Heart right ventricle (tissue), 16 donors: ENCODE data around the gene TESMIN. TPM values are rescaled to one million over a fixed set of nuclear protein-coding genes. Genes with fewer than 3 reads are reported as not detected.

ENCODE experiments used
- ATAC-seq, 8 donors: fragments of 200-7000 bp; cut with Tn5 transposase; one replicate each; pipeline ENCODE4 v1.9.1; 2020; ENCODE audit warnings: mild to moderate bottlenecking in 8 of 8, moderate library complexity in 8 of 8, moderate number of reproducible peaks in 1 of 8
- DNase-seq, 2 donors: peaks; one replicate each; pipeline ENCODE4 v3.0.0-alpha.2; 2020
- H3K27ac ChIP-seq, 10 donors: fragments of 200-600 bp; sonication (generic) in 2 of 10; one replicate each; pipeline versions ENCODE4 v1.5.0 to v1.8.0; 2020 to 2022; ENCODE audit warnings: mild to moderate bottlenecking in 3 of 10
- H3K27me3 ChIP-seq, 7 donors: fragments of 200-600 bp; one replicate each; pipeline ENCODE4 v1.8.0; 2021 to 2022; ENCODE audit warnings: mild to moderate bottlenecking in 2 of 7
- H3K36me3 ChIP-seq, 9 donors: fragments of 200-600 bp; sonication (generic) in 1 of 9; one replicate each; pipeline versions ENCODE4 v1.5.0 to v1.8.0; 2020 to 2022; ENCODE audit warnings: mild to moderate bottlenecking in 2 of 9
- H3K4me1 ChIP-seq, 9 donors: fragments of 200-600 bp; sonication (generic) in 1 of 9; one replicate each; pipeline versions ENCODE4 v1.5.0 to v1.8.0; 2020 to 2022; ENCODE audit warnings: mild to moderate bottlenecking in 4 of 9
- H3K4me3 ChIP-seq, 10 donors: fragments of 200-600 bp; sonication (generic) in 2 of 10; one replicate each; pipeline versions ENCODE4 v1.5.0 to v1.8.0; 2020 to 2022; ENCODE audit warnings: mild to moderate bottlenecking in 7 of 10, moderate library complexity in 2 of 10
- H3K9me3 ChIP-seq, 11 donors: fragments of 200-600 bp in 10 of 11; sonication (generic) in 2 of 11; one replicate each; pipeline versions ENCODE4 v1.5.0 to v1.8.0; 2013 to 2022; ENCODE audit warnings: mild to moderate bottlenecking in 2 of 11, control low read depth in 1 of 11, moderate library complexity in 1 of 11
- CTCF ChIP-seq, 9 donors: fragments of 200-600 bp; sonication (generic) in 2 of 9; IDR thresholded peaks; one replicate each; pipeline versions ENCODE4 v1.5.0 to v1.8.0; 2021 to 2022; ENCODE audit warnings: antibody characterized with exemption in 9 of 9, mild to moderate bottlenecking in 5 of 9, moderate library complexity in 1 of 9
- WGBS, 2 donors: extraction: QIAGEN DNeasy Blood & Tissue Kit; methylation state at CpG; one replicate each; pipeline ENCODE4 v1.1.7; 2013; ENCODE audit warnings: inconsistent platforms in 1 of 2; 5-methylcytosine and 5-hydroxymethylcytosine counted together
- intact Hi-C, 10 donors: fragments of 100-400 bp; cut with DNase I; formaldehyde crosslinking; loops; one replicate each; pipeline versions ENCODE4 v1.11.1 to v1.14.2; 2022
- polyA plus RNA-seq, 2 donors: library from polyadenylated mRNA; stranded (reverse); fragments of 200-250 nt; gene quantifications; one replicate each; pipeline ENCODE4 v1.2.3, GENCODE V29; 2013
- total RNA-seq, 10 donors: library from RNA; stranded (reverse); fragmentation: NEBNext Ultra II Directional in 3 of 10; extraction: Animal tissue kit (Norgen Biotek cat#: 25700) in 3 of 10; gene quantifications; one replicate each; pipeline versions ENCODE4 v1.2.1 to v1.2.4, GENCODE V29; 2021 to 2023
- donor health status: Arrhythmogenic right ventricular cardiomyopathy.
- donor health status: ischemic (EF 13 %, LVEDD 7.1; RV severe dilation, severe dysfunction).
- donor health status: healthy with polysubstance abuse.
- donor health status: DM: no; HTN: yes; CAD: no.
- donor health status: DM: no; HTN: no; CAD: no.
- donor health status: ischemic (EF 25% LVEDD 6.9; RV normal size, moderate dysfunction).
- donor health status: ischemic (EF 25% LVEDD 5.7; RV mildly dilated, moderate dysfunction).
- donor health status: healthy.
- donor health status: DM: yes; HTN: yes; CAD: no.
- donor health status: Ischemic cardiomyopathy.
- donor health status: ischemic (EF 35%, LVEDD 5.7; RV mildly dilated, moderate dysfunction).
- donor health status: nonischemic (EF 11% LVEDD 7.7; RV severe dilation, severe dysfunction).
- donor health status: DM: yes; HTN: yes; CAD: no.
- donor health status: PGD.
- donor health status: ischemic (EF 29% LVEDD 5.4; RV normal size, mild dysfunction).
- donor health status: nonischemic (EF 23%, LVEDD 6.1; RV moderate dilation, normal function).

TESMIN gene
- total and polyA plus RNA-seq, 12 donors = 0.13 to 2.6 (median 0.63) TPM; not detected in 2

GRCh38 chr11:68749229-68750123 is 1.8 kb downstream of the TESMIN start:
- intact Hi-C loops = loop anchor here in 1 of 10 donors (10.0 kb wide), 1 partner anchor 135 kb away; no protein-coding TSS in a partner anchor
- Histone ChIP-seq H3K9me3 (no peaks in the 10 kb centered on the region), H3K36me3 (peaks cover 0 to 7% (median 0%) of the 10 kb centered on the region in 9 donors), H3K4me1 (peaks cover 0 to 28% (median 17%) of the 10 kb centered on the region in 9 donors), H3K27ac (peak overlapping the region in 6 of 10 donors; percentile 3 to 56 (median 9)), H3K4me3 (peak overlapping the region in 1 of 10 donors; percentile 9), H3K27me3 (no peaks in the 10 kb centered on the region)
- WGBS, 2 donors = 52 to 59% methylated on average over 20 of the region's 20 CpGs
- ATAC-seq = peak in 6 of 8 donors; percentile 6 to 56 (median 35)
- DNase-seq = no peak
- TF ChIP-seq CTCF (IDR thresholded peaks at IDR 0.05) = no peak

GRCh38 chr11:68748061-68748460 is 3.3 kb downstream of the TESMIN start:
- intact Hi-C loops = no loop called here
- Histone ChIP-seq H3K36me3 (no peaks in the 10 kb centered on the region), H3K27ac (no peak overlapping the region), H3K4me3 (no peak overlapping the region), H3K4me1 (peaks cover 0 to 28% (median 17%) of the 10 kb centered on the region in 9 donors), H3K9me3 (no peaks in the 10 kb centered on the region), H3K27me3 (no peaks in the 10 kb centered on the region)
- no peak for DNase-seq
- 89 to 90% methylated on average over 2 of the region's 2 CpGs for WGBS, 2 donors
- ATAC-seq = no peak
- TF ChIP-seq CTCF (IDR thresholded peaks at IDR 0.05) = no peak

GRCh38 chr11:68743539-68743938 is 7.8 kb downstream of the TESMIN start:
- no peak for ATAC-seq
- intact Hi-C loops = no loop called here
- 96 to 98% methylated on average over 3 of the region's 3 CpGs for WGBS, 2 donors

GRCh38 chr11:68741463-68741862 is 9.9 kb downstream of the TESMIN start:
- ATAC-seq (no peak), DNase-seq (no peak)
- no peaks in the 10 kb centered on the region for H3K36me3 ChIP-seq
- no peaks in the 10 kb centered on the region for H3K27me3 ChIP-seq
- no peak overlapping the region for H3K27ac ChIP-seq
- H3K4me3 ChIP-seq = no peak overlapping the region
- no peaks in the 10 kb centered on the region for H3K9me3 ChIP-seq
- WGBS, 2 donors = 85% methylated on average over 7 of the region's 7 CpGs
- intact Hi-C loops = no loop called here
- no peak for TF ChIP-seq CTCF (IDR thresholded peaks at IDR 0.05)
- H3K4me1 ChIP-seq = peaks cover 0 to 7% (median 0%) of the 10 kb centered on the region in 9 donors

More at GRCh38 chr11:68743539-68743938, 7.8 kb downstream of the TESMIN start:
- Histone ChIP-seq H3K27me3 (no peaks in the 10 kb centered on the region), H3K36me3 (no peaks in the 10 kb centered on the region), H3K27ac (no peak overlapping the region), H3K4me3 (no peak overlapping the region), H3K4me1 (no peaks in the 10 kb centered on the region), H3K9me3 (no peaks in the 10 kb centered on the region)
- TF ChIP-seq CTCF (IDR thresholded peaks at IDR 0.05) = no peak
- DNase-seq = no peak
